CD8-positive, alpha-beta memory T cell (primary cell): ENCODE results near the gene HOMER3. TPM values are rescaled to one million over a fixed set of nuclear protein-coding genes. Genes with fewer than 3 reads are reported as not detected.

Experiments
- CTCF ChIA-PET: fragments of 350-600 bp; sonication (Branson Sonifier 250); formaldehyde crosslinking; loops from one replicate; lab custom pipeline; 2021; ENCODE audit warnings: antibody characterized with exemption; lab: Charles Lee
- POLR2A ChIA-PET: fragments of 350-600 bp; sonication (Branson Sonifier 250); formaldehyde crosslinking; loops from one replicate; lab custom pipeline; 2021; ENCODE audit warnings: antibody characterized with exemption; lab: Charles Lee
- DNase-seq, 5 donors: peaks; one replicate each; pipeline versions ENCODE4 v3.0.0 to v3.0.0-alpha.2; 2020 to 2022; ENCODE audit warnings: mixed read lengths in 1 of 5
- H3K27ac ChIP-seq: one replicate; pipeline ENCODE4 v1.7.0; 2013; ENCODE audit warnings: low read depth, mild to moderate bottlenecking, low read length, moderate library complexity
- H3K27me3 ChIP-seq: 2 replicates; pipeline ENCODE4 v1.7.0; 2013; ENCODE audit warnings: low read length, mild to moderate bottlenecking; ENCODE audit not compliant: insufficient read depth, poor library complexity, severe bottlenecking
- H3K36me3 ChIP-seq: 2 replicates; pipeline ENCODE4 v1.7.0; 2013; ENCODE audit warnings: mild to moderate bottlenecking, low read length, moderate library complexity; ENCODE audit not compliant: insufficient read depth
- H3K4me1 ChIP-seq: 2 replicates; pipeline ENCODE4 v1.7.0; 2013; ENCODE audit warnings: mild to moderate bottlenecking, low read length, moderate library complexity; ENCODE audit not compliant: insufficient read depth
- H3K4me3 ChIP-seq: 2 replicates; pipeline ENCODE4 v1.7.0; 2013; ENCODE audit warnings: mild to moderate bottlenecking, low read length
- H3K9me3 ChIP-seq: 2 replicates; pipeline ENCODE4 v1.7.0; 2013; ENCODE audit warnings: mild to moderate bottlenecking, low read length
- H3K27ac Mint-ChIP-seq, 8 donors: one replicate each; pipeline ENCODE4 v1.8.0; 2020 to 2021; ENCODE audit warnings: mixed read lengths in 8 of 8, mild to moderate bottlenecking in 6 of 8, inconsistent platforms in 3 of 8, moderate library complexity in 3 of 8
- H3K27me3 Mint-ChIP-seq, 2 donors: one replicate each; pipeline ENCODE4 v1.8.0; 2020 to 2021; ENCODE audit warnings: mixed read lengths in 2 of 2, mild to moderate bottlenecking in 1 of 2, moderate library complexity in 1 of 2
- H3K36me3 Mint-ChIP-seq, 3 donors: one replicate each; pipeline ENCODE4 v1.8.0; 2020 to 2021; ENCODE audit warnings: mixed read lengths in 3 of 3, inconsistent platforms in 1 of 3, mild to moderate bottlenecking in 1 of 3
- H3K4me1 Mint-ChIP-seq, 3 donors: one replicate each; pipeline ENCODE4 v1.8.0; 2020 to 2021; ENCODE audit warnings: mixed read lengths in 3 of 3, inconsistent platforms in 1 of 3, mild to moderate bottlenecking in 1 of 3
- H3K4me3 Mint-ChIP-seq, 7 donors: one replicate each; pipeline ENCODE4 v1.8.0; 2020 to 2021; ENCODE audit warnings: mixed read lengths in 7 of 7, mild to moderate bottlenecking in 6 of 7, moderate library complexity in 4 of 7, inconsistent platforms in 2 of 7
- H3K9me3 Mint-ChIP-seq, 5 donors: one replicate each; pipeline ENCODE4 v1.8.0; 2020 to 2022; ENCODE audit warnings: mixed read lengths in 5 of 5, mild to moderate bottlenecking in 3 of 5, moderate library complexity in 2 of 5, inconsistent platforms in 1 of 5
- polyA plus RNA-seq: library from polyadenylated mRNA; unstranded; fragments of 300-500 nt; fragmentation: Illumina TruSeq; gene quantifications from one replicate; pipeline ENCODE4 v1.2.3, GENCODE V29; 2021
- total RNA-seq, 2 experiments: library from RNA; stranded (reverse); gene quantifications; one replicate each; pipeline ENCODE4 v1.2.3, GENCODE V29; 2021

HOMER3 gene
- total and polyA plus RNA-seq, 3 experiments from 2014 or later = 0.58 to 1.3 (median 1.2) TPM

GRCh38 chr19:18895824-18896341 is 45.1 kb downstream of the HOMER3 start, which contains the start of gene CERS1:
TSS of gene CERS1 (minus strand) at chr19:18896158. CDS start at chr19:18896072, 86 bp downstream.
- Mint-ChIP-seq H3K27ac (no peak within 1 kb of the TSS), H3K36me3 (peaks cover 0 to 20% (median 0%) of the 10 kb centered on the region in 3 donors), H3K4me3 (peak within 1 kb of the TSS; percentile 4 to 86 (median 64)), H3K4me1 (peaks cover 7 to 15% (median 15%) of the 10 kb centered on the region in 3 donors), H3K27me3 (peaks cover 15 to 18% of the 10 kb centered on the region in 2 donors), H3K9me3 (no peaks in the 10 kb centered on the region)
- peaks cover 8% of the 10 kb centered on the region for H3K27me3 ChIP-seq
- H3K27ac ChIP-seq = no peak within 1 kb of the TSS
- H3K9me3 ChIP-seq = no peaks in the 10 kb centered on the region
- DNase-seq = no peak
- H3K4me1 ChIP-seq = no peaks in the 10 kb centered on the region
- ChIA-PET CTCF (no interaction called here), POLR2A (no interaction called here)
- H3K4me3 ChIP-seq = no peak within 1 kb of the TSS
- no peaks in the 10 kb centered on the region for H3K36me3 ChIP-seq

GRCh38 chr19:18895038-18895823 is 45.8 kb downstream of the HOMER3 start:
- Mint-ChIP-seq H3K9me3 (no peaks in the 10 kb centered on the region), H3K4me3 (peak overlapping the region in 2 of 7 donors; percentile 51 to 52), H3K27me3 (peaks cover 15 to 19% of the 10 kb centered on the region in 2 donors), H3K4me1 (peaks cover 7 to 15% (median 15%) of the 10 kb centered on the region in 3 donors), H3K27ac (no peak overlapping the region), H3K36me3 (peaks cover 0 to 14% (median 0%) of the 10 kb centered on the region in 3 donors)
- ChIA-PET POLR2A (no interaction called here), CTCF (no interaction called here)
- Histone ChIP-seq H3K27me3 (peaks cover 8% of the 10 kb centered on the region), H3K27ac (no peak overlapping the region), H3K9me3 (no peaks in the 10 kb centered on the region), H3K4me3 (no peak overlapping the region), H3K4me1 (no peaks in the 10 kb centered on the region), H3K36me3 (no peaks in the 10 kb centered on the region)
- DNase-seq = no peak

- H3K36me3 ChIP-seq = no peaks in the 10 kb centered on the region
- H3K27ac ChIP-seq = no peak overlapping the region
- H3K9me3 ChIP-seq = no peaks in the 10 kb centered on the region
- Mint-ChIP-seq H3K9me3 (no peaks in the 10 kb centered on the region), H3K4me3 (peak overlapping the region in 1 of 7 donors; percentile 51), H3K36me3 (peaks cover 0 to 6% (median 0%) of the 10 kb centered on the region in 3 donors), H3K4me1 (peaks cover 7 to 15% (median 15%) of the 10 kb centered on the region in 3 donors), H3K27ac (no peak overlapping the region), H3K27me3 (peaks cover 15 to 20% of the 10 kb centered on the region in 2 donors)
- H3K4me1 ChIP-seq = no peaks in the 10 kb centered on the region
- H3K27me3 ChIP-seq = peaks cover 8% of the 10 kb centered on the region
- no peak overlapping the region for H3K4me3 ChIP-seq
- DNase-seq = no peak
- CTCF ChIA-PET = interaction anchor here (1.1 kb wide), 1 partner anchor 34 kb away, joined by 3 read pairs; no protein-coding TSS in a partner anchor
- POLR2A ChIA-PET = no interaction called here
Observed at GRCh38 chr19:18894254-18895037, 46.6 kb downstream of the HOMER3 start.

GRCh38 chr19:18893587-18894253 is 47.3 kb downstream of the HOMER3 start:
- POLR2A ChIA-PET = no interaction called here
- no peaks in the 10 kb centered on the region for H3K36me3 Mint-ChIP-seq
- Histone ChIP-seq H3K4me3 (no peak overlapping the region), H3K4me1 (no peaks in the 10 kb centered on the region), H3K27ac (no peak overlapping the region), H3K36me3 (no peaks in the 10 kb centered on the region), H3K27me3 (peaks cover 8% of the 10 kb centered on the region), H3K9me3 (no peaks in the 10 kb centered on the region)
- CTCF ChIA-PET = interaction anchor here (1.1 kb wide), 1 partner anchor 34 kb away, joined by 3 read pairs; no protein-coding TSS in a partner anchor
- DNase-seq = no peak
- no peaks in the 10 kb centered on the region for H3K9me3 Mint-ChIP-seq
- no peak overlapping the region for H3K27ac Mint-ChIP-seq
- peaks cover 7 to 15% (median 15%) of the 10 kb centered on the region in 3 donors for H3K4me1 Mint-ChIP-seq
- H3K4me3 Mint-ChIP-seq = peak overlapping the region in 2 of 7 donors; percentile 53 to 72
- H3K27me3 Mint-ChIP-seq = peaks cover 15 to 20% of the 10 kb centered on the region in 2 donors

GRCh38 chr19:18889949-18890745 is 50.9 kb downstream of the HOMER3 start:
- Histone ChIP-seq H3K4me3 (no peak overlapping the region), H3K4me1 (no peaks in the 10 kb centered on the region), H3K36me3 (no peaks in the 10 kb centered on the region), H3K27me3 (peaks cover 8% of the 10 kb centered on the region), H3K27ac (no peak overlapping the region), H3K9me3 (no peaks in the 10 kb centered on the region)
- H3K36me3 Mint-ChIP-seq = no peaks in the 10 kb centered on the region
- H3K27me3 Mint-ChIP-seq = peaks cover 8 to 13% of the 10 kb centered on the region in 2 donors
- H3K4me1 Mint-ChIP-seq = no peaks in the 10 kb centered on the region
- CTCF ChIA-PET = no interaction called here
- POLR2A ChIA-PET = no interaction called here
- H3K4me3 Mint-ChIP-seq = no peak overlapping the region
- peak overlapping the region in 2 of 8 donors; percentile 31 to 95 for H3K27ac Mint-ChIP-seq
- H3K9me3 Mint-ChIP-seq = no peaks in the 10 kb centered on the region
- DNase-seq = no peak

- Histone ChIP-seq H3K4me1 (no peaks in the 10 kb centered on the region), H3K36me3 (no peaks in the 10 kb centered on the region), H3K9me3 (no peaks in the 10 kb centered on the region), H3K4me3 (no peak overlapping the region), H3K27ac (no peak overlapping the region), H3K27me3 (no peaks in the 10 kb centered on the region)
- no peak for DNase-seq
- Mint-ChIP-seq H3K9me3 (no peaks in the 10 kb centered on the region), H3K27ac (no peak overlapping the region), H3K27me3 (peaks cover 1 to 10% of the 10 kb centered on the region in 2 donors), H3K4me3 (no peak overlapping the region), H3K36me3 (no peaks in the 10 kb centered on the region), H3K4me1 (no peaks in the 10 kb centered on the region)
- CTCF ChIA-PET = no interaction called here
- POLR2A ChIA-PET = no interaction called here
Observed at GRCh38 chr19:18886972-18887371, 54.0 kb downstream of the HOMER3 start.
